HepG2 (cell line): ENCODE data around the gene MRPL34. TPM values are rescaled to one million over a fixed set of nuclear protein-coding genes. Genes with fewer than 3 reads are reported as not detected.
A peak's percentile ranks its signal among the peaks of the same experiment; 100 is the strongest.

Experiments used
- ETV5 ChIP-seq: IDR thresholded peaks from 2 replicates; pipeline ENCODE4 v1.6.1; 2018; ENCODE audit warnings: missing biosample characterization, missing genetic modification reagents, inconsistent platforms, borderline replicate concordance
- GATA4 ChIP-seq: sonication (generic); IDR thresholded peaks from 2 replicates; pipeline ENCODE4 v1.6.1; 2016; ENCODE audit warnings: antibody characterized with exemption, low read depth, borderline replicate concordance
- GFI1 ChIP-seq: sonication (generic); formaldehyde crosslinking; IDR thresholded peaks from 2 replicates; pipeline ENCODE4 v1.5.0; 2020; ENCODE audit warnings: missing genetic modification reagents, mild to moderate bottlenecking, borderline replicate concordance
- GZF1 ChIP-seq: sonication (generic); formaldehyde crosslinking; IDR thresholded peaks from 2 replicates; pipeline ENCODE4 v1.5.1; 2020; ENCODE audit warnings: mild to moderate bottlenecking, missing genetic modification reagents
- NKX3-1 ChIP-seq: sonication (generic); formaldehyde crosslinking; IDR thresholded peaks from 2 replicates; pipeline ENCODE4 v1.5.0; 2020; ENCODE audit warnings: missing genetic modification reagents
- PREB ChIP-seq: sonication (generic); formaldehyde crosslinking; IDR thresholded peaks from 2 replicates; pipeline ENCODE4 v1.4.0; 2020; ENCODE audit warnings: missing genetic modification reagents
- RFX5 ChIP-seq: IDR thresholded peaks from 2 replicates; pipeline ENCODE4 v1.6.1; 2011; ENCODE audit warnings: low read depth, low read length, improper control_type of control experiment
- SSRP1 ChIP-seq: IDR thresholded peaks from 2 replicates; pipeline ENCODE4 v1.6.1; 2016; ENCODE audit warnings: control low read depth
- U2AF1 ChIP-seq: fragments of 200-400 bp; formaldehyde crosslinking; optimal IDR thresholded peaks from 2 replicates; pipeline ENCODE3; 2017; ENCODE audit warnings: mild to moderate bottlenecking, low read depth, low read length
- ZNF337 ChIP-seq: sonication (generic); formaldehyde crosslinking; IDR thresholded peaks from 2 replicates; pipeline ENCODE4 v1.5.1; 2020; ENCODE audit warnings: missing genetic modification reagents, low read depth, mild to moderate bottlenecking, borderline replicate concordance
- ZSCAN12 ChIP-seq: sonication (generic); formaldehyde crosslinking; IDR thresholded peaks from 2 replicates; pipeline ENCODE4 v1.9.0; 2021; ENCODE audit warnings: mild to moderate bottlenecking, missing genetic modification reagents
- polyA plus RNA-seq, 8 experiments: library from polyadenylated mRNA; depleted of rRNA in 3 of 8; stranded (reverse) in 7 of 8; unstranded in 1 of 8; fragments of >200 nt; fragmentation: Illumina TruSeq in 4 of 8; extraction: Trizol in 4 of 8; gene quantifications; 2 replicates each; pipeline versions ENCODE4 v1.2.1 to v1.2.3, GENCODE V29; 2011 to 2016; ENCODE audit warnings: low read depth in 4 of 8, missing spikeins in 1 of 8, mixed read lengths in 1 of 8; ENCODE audit not compliant: insufficient read depth in 1 of 8
- total RNA-seq, 5 experiments: library from RNA; depleted of rRNA; stranded (reverse); fragments of >200 nt; fragmentation: Illumina TruSeq; extraction: Trizol; gene quantifications; 2 replicates each; pipeline ENCODE4 v1.2.3, GENCODE V29; 2016; ENCODE audit warnings: low read depth in 1 of 5
- TF ChIP-seq, protein P1 (sequence below): sonication (generic); formaldehyde crosslinking; IDR thresholded peaks from 2 replicates; pipeline ENCODE4 v1.4.0; 2020; ENCODE audit warnings: missing genetic modification reagents, borderline replicate concordance
- TF ChIP-seq, protein P2 (sequence below): sonication (generic); formaldehyde crosslinking; conservative IDR thresholded peaks from 2 replicates; pipeline ENCODE4 v1.4.0; 2020; ENCODE audit warnings: missing genetic modification reagents
- TF ChIP-seq, protein P3 (sequence below): sonication (generic); formaldehyde crosslinking; conservative IDR thresholded peaks from 2 replicates; pipeline ENCODE4 v1.8.1; 2023; ENCODE audit warnings: missing genetic modification reagents
- TF ChIP-seq, protein P4 (sequence below): sonication (generic); formaldehyde crosslinking; IDR thresholded peaks from 2 replicates; pipeline ENCODE4 v1.5.1; 2020; ENCODE audit warnings: mild to moderate bottlenecking, missing genetic modification reagents, borderline replicate concordance

The MRPL34 gene
- total and polyA plus RNA-seq, 2 of the 13 experiments (the other 11 are each of a cell fraction or from before 2014, with no cell fraction given): 74.0 to 77.3 TPM

DNA sequence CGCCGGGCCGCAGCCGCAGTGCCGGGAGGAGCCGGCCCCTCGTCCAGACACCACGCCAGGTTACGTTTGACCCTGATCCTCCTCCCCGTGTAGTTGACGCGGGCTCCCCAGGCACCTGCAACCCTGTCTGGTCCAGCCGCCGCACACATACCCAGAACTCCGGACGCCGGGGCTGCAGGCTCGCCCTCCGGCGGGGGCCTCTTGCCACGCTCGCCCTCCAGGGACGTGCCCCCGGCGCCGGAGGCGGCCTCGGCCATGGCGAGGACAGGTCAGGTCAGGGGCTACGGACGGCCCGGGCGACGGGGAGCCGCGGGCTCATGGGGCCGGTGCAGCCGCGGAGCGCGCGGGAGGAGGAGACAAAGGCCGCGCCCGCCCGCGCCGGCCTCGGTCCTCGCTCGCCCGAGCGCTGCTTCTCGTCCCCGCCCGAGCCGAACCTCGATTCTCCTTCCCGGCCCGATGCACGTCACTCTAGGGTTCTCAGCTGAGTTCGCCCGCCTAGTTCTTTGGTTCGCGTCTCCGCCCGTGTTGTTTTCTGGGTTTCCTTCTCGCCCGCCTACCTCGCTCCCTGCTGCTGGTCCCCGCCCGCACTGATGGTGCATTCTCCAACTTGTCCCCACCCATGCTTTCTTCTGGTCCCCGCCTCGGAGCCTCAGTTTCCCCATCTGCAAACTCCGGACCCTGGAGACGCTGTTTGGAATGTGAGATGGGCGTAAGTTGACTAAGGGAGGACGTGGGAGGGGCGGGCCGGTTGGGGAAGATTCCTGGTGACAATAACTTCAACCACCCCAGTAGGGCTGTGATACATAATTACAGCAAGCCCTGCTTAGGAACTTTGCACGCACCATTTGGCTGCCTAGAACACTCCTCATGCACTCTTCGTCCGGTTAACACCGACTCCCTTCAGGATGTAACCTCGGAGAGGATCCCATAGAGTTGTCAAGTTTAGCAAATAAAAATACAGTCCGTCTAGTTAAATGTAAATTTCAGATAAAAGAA lies 29.0 kb downstream of the MRPL34 start, which contains the start of gene ANO8 (continued):
- no peak for TF ChIP-seq PREB
- TF ChIP-seq RFX5: no peak
- no peak for TF ChIP-seq ZNF337
- no peak for TF ChIP-seq ZSCAN12 (CRISPR knock-in tag)
- TF ChIP-seq ETV5 (CRISPR knock-in tag): no peak
- TF ChIP-seq, protein P1, sequence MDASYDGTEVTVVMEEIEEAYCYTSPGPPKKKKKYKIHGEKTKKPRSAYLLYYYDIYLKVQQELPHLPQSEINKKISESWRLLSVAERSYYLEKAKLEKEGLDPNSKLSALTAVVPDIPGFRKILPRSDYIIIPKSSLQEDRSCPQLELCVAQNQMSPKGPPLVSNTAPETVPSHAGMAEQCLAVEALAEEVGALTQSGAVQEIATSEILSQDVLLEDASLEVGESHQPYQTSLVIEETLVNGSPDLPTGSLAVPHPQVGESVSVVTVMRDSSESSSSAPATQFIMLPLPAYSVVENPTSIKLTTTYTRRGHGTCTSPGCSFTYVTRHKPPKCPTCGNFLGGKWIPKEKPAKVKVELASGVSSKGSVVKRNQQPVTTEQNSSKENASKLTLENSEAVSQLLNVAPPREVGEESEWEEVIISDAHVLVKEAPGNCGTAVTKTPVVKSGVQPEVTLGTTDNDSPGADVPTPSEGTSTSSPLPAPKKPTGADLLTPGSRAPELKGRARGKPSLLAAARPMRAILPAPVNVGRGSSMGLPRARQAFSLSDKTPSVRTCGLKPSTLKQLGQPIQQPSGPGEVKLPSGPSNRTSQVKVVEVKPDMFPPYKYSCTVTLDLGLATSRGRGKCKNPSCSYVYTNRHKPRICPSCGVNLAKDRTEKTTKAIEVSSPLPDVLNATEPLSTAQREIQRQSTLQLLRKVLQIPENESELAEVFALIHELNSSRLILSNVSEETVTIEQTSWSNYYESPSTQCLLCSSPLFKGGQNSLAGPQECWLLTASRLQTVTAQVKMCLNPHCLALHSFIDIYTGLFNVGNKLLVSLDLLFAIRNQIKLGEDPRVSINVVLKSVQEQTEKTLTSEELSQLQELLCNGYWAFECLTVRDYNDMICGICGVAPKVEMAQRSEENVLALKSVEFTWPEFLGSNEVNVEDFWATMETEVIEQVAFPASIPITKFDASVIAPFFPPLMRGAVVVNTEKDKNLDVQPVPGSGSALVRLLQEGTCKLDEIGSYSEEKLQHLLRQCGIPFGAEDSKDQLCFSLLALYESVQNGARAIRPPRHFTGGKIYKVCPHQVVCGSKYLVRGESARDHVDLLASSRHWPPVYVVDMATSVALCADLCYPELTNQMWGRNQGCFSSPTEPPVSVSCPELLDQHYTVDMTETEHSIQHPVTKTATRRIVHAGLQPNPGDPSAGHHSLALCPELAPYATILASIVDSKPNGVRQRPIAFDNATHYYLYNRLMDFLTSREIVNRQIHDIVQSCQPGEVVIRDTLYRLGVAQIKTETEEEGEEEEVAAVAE: peak; percentile 68; the same call in 1 of the 2 replicates
- TF ChIP-seq, protein P2, sequence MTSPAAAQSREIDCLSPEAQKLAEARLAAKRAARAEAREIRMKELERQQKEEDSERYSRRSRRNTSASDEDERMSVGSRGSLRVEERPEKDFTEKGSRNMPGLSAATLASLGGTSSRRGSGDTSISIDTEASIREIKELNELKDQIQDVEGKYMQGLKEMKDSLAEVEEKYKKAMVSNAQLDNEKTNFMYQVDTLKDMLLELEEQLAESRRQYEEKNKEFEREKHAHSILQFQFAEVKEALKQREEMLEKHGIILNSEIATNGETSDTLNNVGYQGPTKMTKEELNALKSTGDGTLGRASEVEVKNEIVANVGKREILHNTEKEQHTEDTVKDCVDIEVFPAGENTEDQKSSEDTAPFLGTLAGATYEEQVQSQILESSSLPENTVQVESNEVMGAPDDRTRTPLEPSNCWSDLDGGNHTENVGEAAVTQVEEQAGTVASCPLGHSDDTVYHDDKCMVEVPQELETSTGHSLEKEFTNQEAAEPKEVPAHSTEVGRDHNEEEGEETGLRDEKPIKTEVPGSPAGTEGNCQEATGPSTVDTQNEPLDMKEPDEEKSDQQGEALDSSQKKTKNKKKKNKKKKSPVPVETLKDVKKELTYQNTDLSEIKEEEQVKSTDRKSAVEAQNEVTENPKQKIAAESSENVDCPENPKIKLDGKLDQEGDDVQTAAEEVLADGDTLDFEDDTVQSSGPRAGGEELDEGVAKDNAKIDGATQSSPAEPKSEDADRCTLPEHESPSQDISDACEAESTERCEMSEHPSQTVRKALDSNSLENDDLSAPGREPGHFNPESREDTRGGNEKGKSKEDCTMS (CRISPR knock-in tag): no peak
- TF ChIP-seq GATA4: no peak
- no peak for TF ChIP-seq U2AF1
- no peak for TF ChIP-seq NKX3-1 (CRISPR knock-in tag)
- TF ChIP-seq, protein P3, sequence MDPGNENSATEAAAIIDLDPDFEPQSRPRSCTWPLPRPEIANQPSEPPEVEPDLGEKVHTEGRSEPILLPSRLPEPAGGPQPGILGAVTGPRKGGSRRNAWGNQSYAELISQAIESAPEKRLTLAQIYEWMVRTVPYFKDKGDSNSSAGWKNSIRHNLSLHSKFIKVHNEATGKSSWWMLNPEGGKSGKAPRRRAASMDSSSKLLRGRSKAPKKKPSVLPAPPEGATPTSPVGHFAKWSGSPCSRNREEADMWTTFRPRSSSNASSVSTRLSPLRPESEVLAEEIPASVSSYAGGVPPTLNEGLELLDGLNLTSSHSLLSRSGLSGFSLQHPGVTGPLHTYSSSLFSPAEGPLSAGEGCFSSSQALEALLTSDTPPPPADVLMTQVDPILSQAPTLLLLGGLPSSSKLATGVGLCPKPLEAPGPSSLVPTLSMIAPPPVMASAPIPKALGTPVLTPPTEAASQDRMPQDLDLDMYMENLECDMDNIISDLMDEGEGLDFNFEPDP (CRISPR knock-in tag): no peak
- no peak for TF ChIP-seq SSRP1 (CRISPR knock-in tag)
- TF ChIP-seq, protein P4, sequence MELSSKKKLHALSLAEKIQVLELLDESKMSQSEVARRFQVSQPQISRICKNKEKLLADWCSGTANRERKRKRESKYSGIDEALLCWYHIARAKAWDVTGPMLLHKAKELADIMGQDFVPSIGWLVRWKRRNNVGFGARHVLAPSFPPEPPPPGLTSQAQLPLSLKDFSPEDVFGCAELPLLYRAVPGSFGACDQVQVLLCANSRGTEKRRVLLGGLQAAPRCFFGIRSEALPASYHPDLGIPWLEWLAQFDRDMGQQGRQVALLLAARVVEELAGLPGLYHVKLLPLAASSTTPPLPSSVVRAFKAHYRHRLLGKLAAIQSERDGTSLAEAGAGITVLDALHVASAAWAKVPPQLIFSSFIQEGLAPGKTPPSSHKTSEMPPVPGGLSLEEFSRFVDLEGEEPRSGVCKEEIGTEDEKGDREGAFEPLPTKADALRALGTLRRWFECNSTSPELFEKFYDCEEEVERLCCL (CRISPR knock-in tag): no peak
- no peak for TF ChIP-seq GZF1 (CRISPR knock-in tag)
- TF ChIP-seq GFI1 (CRISPR knock-in tag): peak; percentile 65; the same call in 1 of the 2 replicates
